HG02623 (cell line): ENCODE measurements around the gene CEP85L.

Source experiments
- ATAC-seq: cut with Tn5 transposase; IDR thresholded peaks from one replicate; pipeline ENCODE4 v1.9.1; 2021; ENCODE audit warnings: moderate library complexity; ENCODE audit not compliant: unreplicated experiment

The CEP85L gene

GRCh38 chr6:118625833-118626232, 25.6 kb downstream of the CEP85L start:
- ATAC-seq: no peak

GRCh38 chr6:118621799-118622470, 29.5 kb downstream of the CEP85L start:
- no peak for ATAC-seq

- ATAC-seq: no peak
Measured at GRCh38 chr6:118620202-118620601, 31.2 kb downstream of the CEP85L start.

- peak; percentile 94 for ATAC-seq
Measured at GRCh38 chr6:118618676-118619377, 32.6 kb downstream of the CEP85L start.

- ATAC-seq: no peak
Measured at GRCh38 chr6:118617417-118617816, 34.0 kb downstream of the CEP85L start.

GRCh38 chr6:118611334-118611733, 40.1 kb downstream of the CEP85L start:
- ATAC-seq: no peak

GRCh38 chr6:118606858-118607257, 44.5 kb downstream of the CEP85L start:
- ATAC-seq: no peak

GRCh38 chr6:118606268-118606667, 45.1 kb downstream of the CEP85L start:
- ATAC-seq: no peak

- ATAC-seq: no peak
Measured at GRCh38 chr6:118603372-118603771, 48.0 kb downstream of the CEP85L start.

GRCh38 chr6:118602300-118602699, 49.1 kb downstream of the CEP85L start:
- ATAC-seq: no peak

GRCh38 chr6:118598324-118598723, 53.1 kb downstream of the CEP85L start:
- no peak for ATAC-seq

GRCh38 chr6:118597636-118598035, 53.8 kb downstream of the CEP85L start:
- ATAC-seq: no peak

- no peak for ATAC-seq
Measured at GRCh38 chr6:118596774-118597320, 54.5 kb downstream of the CEP85L start.

GRCh38 chr6:118594877-118595276, 56.5 kb downstream of the CEP85L start:
- no peak for ATAC-seq

GRCh38 chr6:118591897-118592296, 59.5 kb downstream of the CEP85L start:
- ATAC-seq: no peak

- no peak for ATAC-seq
Measured at GRCh38 chr6:118589649-118590365, 61.6 kb downstream of the CEP85L start.

GRCh38 chr6:118589186-118589585, 62.2 kb downstream of the CEP85L start:
- no peak for ATAC-seq

GRCh38 chr6:118588626-118589025, 62.8 kb downstream of the CEP85L start:
- ATAC-seq: no peak

GRCh38 chr6:118586746-118587485, 64.5 kb downstream of the CEP85L start:
- ATAC-seq: no peak

- ATAC-seq: no peak
Measured at GRCh38 chr6:118584911-118585310, 66.5 kb downstream of the CEP85L start.

GRCh38 chr6:118581489-118581959, 69.9 kb downstream of the CEP85L start:
- no peak for ATAC-seq
